Ectodermal cell (in vitro differentiated cells): ENCODE data around the gene INPP5E. TPM values are rescaled to one million over a fixed set of nuclear protein-coding genes. Genes with fewer than 3 reads are reported as not detected.

Source experiments
- H3K27ac ChIP-seq: 2 replicates; pipeline ENCODE4 v1.7.0; 2013; ENCODE audit warnings: mild to moderate bottlenecking, low read depth, low read length; ENCODE audit not compliant: insufficient read depth, poor library complexity, severe bottlenecking
- H3K27me3 ChIP-seq: 2 replicates; pipeline ENCODE4 v1.7.0; 2013; ENCODE audit warnings: mild to moderate bottlenecking, low read length; ENCODE audit not compliant: insufficient read depth, control insufficient read depth, poor library complexity, severe bottlenecking
- H3K36me3 ChIP-seq: one replicate; pipeline ENCODE4 v1.7.0; 2013; ENCODE audit warnings: low read length; ENCODE audit not compliant: control insufficient read depth, insufficient read depth
- H3K4me1 ChIP-seq: one replicate; pipeline ENCODE4 v1.7.0; 2013; ENCODE audit warnings: low read length; ENCODE audit not compliant: control insufficient read depth, insufficient read depth
- H3K4me3 ChIP-seq: 2 replicates; pipeline ENCODE4 v1.7.0; 2013; ENCODE audit warnings: low read depth, low read length, control low read depth; ENCODE audit not compliant: insufficient read depth
- H3K9me3 ChIP-seq: 2 replicates; pipeline ENCODE4 v1.7.0; 2013; ENCODE audit warnings: mild to moderate bottlenecking, low read length, moderate library complexity; ENCODE audit not compliant: control insufficient read depth
- WGBS, 2 experiments: methylation state at CpG; one replicate each; pipeline ENCODE4 v1.1.7; 2013; ENCODE audit warnings: missing lambda C conversion rate in 2 of 2; 5-methylcytosine and 5-hydroxymethylcytosine counted together
- polyA plus RNA-seq, 4 experiments: library from polyadenylated mRNA; stranded (reverse); fragments of 50-300 nt; gene quantifications; one replicate each; pipeline ENCODE4 v1.2.3, GENCODE V29; 2013

Gene INPP5E, protein sequence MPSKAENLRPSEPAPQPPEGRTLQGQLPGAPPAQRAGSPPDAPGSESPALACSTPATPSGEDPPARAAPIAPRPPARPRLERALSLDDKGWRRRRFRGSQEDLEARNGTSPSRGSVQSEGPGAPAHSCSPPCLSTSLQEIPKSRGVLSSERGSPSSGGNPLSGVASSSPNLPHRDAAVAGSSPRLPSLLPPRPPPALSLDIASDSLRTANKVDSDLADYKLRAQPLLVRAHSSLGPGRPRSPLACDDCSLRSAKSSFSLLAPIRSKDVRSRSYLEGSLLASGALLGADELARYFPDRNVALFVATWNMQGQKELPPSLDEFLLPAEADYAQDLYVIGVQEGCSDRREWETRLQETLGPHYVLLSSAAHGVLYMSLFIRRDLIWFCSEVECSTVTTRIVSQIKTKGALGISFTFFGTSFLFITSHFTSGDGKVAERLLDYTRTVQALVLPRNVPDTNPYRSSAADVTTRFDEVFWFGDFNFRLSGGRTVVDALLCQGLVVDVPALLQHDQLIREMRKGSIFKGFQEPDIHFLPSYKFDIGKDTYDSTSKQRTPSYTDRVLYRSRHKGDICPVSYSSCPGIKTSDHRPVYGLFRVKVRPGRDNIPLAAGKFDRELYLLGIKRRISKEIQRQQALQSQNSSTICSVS
- polyA plus RNA-seq (2013, experiment 1 of 4) = 22.8 TPM
- 19.1 TPM for polyA plus RNA-seq (2013, experiment 2 of 4)
- 20.5 TPM for polyA plus RNA-seq (2013, experiment 3 of 4)
- polyA plus RNA-seq (2013, experiment 4 of 4) = 23.1 TPM

DNA sequence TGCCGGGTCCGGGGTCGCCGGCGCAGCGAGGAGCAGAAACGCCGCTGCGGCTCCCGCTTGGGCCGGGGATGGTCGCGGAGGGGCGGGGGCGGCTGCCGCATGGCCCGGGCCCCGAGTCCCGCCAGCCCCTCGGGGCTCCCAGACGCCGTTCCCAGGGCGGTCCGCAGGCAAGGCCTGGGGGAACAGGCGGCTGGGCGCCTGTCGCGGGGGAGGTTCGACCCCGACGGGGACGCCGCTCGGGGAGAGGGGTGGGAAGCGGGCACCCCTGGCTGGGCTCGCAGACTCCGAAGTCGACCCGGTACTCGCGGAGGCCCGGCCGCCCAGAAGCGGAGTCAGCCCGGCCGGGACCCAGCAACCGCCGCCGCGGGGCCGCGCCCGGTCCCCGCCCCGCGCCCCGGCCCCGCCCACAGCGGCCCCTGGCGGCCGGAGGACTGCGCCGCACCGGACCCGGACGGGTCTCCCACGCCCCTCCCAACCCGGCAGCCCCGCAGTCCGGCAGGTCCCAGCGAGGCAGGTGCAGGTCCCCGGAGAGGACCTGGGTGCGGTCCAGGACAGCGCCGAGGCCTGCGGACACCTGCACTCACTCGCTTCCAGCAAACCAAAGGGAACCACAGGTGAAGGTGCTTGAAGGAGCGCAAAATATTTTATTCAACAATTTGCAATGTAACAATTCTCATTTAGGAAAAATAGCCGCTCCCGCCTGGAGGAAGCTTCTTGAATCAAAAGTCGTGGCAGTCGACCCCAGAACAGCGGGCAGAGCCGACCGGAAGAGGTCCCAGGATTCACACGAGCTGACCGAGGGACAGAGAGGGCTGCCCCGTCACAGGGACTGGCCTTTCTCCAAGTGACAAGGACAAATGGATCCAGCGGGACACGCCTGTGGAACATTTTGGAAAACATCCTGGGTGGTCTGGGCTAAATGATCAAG lies at the start of gene INPP5E:
TSS of gene INPP5E (minus strand) at position 365 of the 928 bp plus-strand sequence. CDS start 426 bp downstream, outside the sequence.
- H3K27me3 ChIP-seq = no peaks in the 10 kb centered on the region
- peaks cover 8% of the 10 kb centered on the region for H3K4me1 ChIP-seq
- WGBS, 2 experiments = 13% methylated on average over 90 of the region's 90 CpGs
- H3K36me3 ChIP-seq = peaks cover 9% of the 10 kb centered on the region
- H3K4me3 ChIP-seq = peak within 1 kb of the TSS; percentile 86
- H3K9me3 ChIP-seq = no peaks in the 10 kb centered on the region
- H3K27ac ChIP-seq = peak within 1 kb of the TSS; percentile 55

DNA sequence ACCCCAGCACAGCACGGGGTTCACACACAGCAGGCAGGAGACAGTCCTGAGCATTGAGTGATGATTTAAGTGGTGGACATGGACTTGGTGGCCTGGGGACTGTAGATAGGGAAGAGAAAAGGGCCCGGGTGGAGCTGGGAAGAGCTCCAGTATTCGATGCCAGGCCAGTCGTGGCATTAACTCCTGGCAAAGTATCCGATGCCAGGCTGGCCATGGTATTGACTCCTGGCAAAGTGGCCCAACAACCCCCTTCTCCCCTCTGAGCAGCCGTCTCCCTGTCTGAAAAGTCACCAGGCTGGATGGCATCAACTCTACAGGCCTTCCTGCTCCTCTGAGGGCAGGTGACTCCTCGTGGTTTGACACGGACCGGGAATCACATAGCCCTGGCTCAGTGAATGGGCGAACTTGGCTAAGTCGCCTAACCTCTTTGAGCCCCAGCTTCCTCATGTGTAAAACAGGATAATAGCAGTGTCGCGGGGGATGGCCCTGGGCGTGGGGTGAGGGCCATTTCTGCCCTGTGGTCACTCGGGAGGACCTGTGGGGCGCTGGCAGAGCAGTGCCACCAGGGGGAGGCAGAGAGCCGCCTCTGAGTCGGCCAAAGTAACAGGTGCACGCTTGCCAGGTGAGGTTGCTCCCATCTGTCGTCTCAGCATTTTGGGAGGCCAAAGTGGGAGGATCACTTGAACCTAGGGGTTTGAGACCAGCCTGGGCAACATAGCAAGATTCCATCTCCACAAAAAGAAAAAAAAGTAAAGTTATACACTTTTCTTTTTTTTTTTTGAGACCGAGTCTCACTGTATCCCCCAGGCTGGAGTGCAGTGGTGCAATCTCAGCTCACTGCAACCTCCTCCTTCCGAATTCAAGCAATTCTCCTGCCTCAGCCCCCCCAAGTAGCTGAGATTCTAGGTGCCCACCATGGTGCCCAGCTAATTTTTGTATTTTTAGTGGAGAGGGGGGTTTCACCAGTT lies 48.9 kb upstream of the INPP5E start:
- no peaks in the 10 kb centered on the region for H3K36me3 ChIP-seq
- H3K27me3 ChIP-seq = no peaks in the 10 kb centered on the region
- H3K27ac ChIP-seq = no peak overlapping the region
- no peaks in the 10 kb centered on the region for H3K9me3 ChIP-seq
- 44 to 46% methylated on average over 22 of the region's 22 CpGs for WGBS, 2 experiments
- H3K4me1 ChIP-seq = peaks cover 14% of the 10 kb centered on the region
- H3K4me3 ChIP-seq = no peak overlapping the region

DNA sequence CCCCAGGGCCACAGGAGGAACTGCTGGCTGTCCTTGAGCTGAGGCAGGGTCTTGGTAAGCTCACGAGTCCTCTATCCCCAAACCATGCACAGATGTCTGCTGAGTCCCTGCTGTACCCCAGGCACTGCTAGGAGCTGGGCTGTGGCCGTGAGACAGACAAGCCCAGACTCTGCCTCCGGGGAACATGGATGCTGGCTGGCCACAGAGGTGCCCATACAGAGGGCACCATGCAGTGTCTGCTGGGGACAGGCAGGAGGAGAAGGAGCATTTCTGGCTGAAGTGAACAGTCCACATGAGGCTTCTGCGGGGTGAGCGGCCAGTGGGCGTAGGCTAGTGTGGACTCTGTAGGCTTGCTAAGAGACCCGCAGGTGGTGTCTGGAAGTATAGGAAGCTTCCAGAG lies 48.0 kb upstream of the INPP5E start:
- no peaks in the 10 kb centered on the region for H3K36me3 ChIP-seq
- WGBS, 2 experiments = 91 to 92% methylated on average over 7 of the region's 7 CpGs
- no peak overlapping the region for H3K27ac ChIP-seq
- H3K4me3 ChIP-seq = no peak overlapping the region
- H3K27me3 ChIP-seq = no peaks in the 10 kb centered on the region
- H3K9me3 ChIP-seq = no peaks in the 10 kb centered on the region
- H3K4me1 ChIP-seq = peaks cover 6% of the 10 kb centered on the region

DNA sequence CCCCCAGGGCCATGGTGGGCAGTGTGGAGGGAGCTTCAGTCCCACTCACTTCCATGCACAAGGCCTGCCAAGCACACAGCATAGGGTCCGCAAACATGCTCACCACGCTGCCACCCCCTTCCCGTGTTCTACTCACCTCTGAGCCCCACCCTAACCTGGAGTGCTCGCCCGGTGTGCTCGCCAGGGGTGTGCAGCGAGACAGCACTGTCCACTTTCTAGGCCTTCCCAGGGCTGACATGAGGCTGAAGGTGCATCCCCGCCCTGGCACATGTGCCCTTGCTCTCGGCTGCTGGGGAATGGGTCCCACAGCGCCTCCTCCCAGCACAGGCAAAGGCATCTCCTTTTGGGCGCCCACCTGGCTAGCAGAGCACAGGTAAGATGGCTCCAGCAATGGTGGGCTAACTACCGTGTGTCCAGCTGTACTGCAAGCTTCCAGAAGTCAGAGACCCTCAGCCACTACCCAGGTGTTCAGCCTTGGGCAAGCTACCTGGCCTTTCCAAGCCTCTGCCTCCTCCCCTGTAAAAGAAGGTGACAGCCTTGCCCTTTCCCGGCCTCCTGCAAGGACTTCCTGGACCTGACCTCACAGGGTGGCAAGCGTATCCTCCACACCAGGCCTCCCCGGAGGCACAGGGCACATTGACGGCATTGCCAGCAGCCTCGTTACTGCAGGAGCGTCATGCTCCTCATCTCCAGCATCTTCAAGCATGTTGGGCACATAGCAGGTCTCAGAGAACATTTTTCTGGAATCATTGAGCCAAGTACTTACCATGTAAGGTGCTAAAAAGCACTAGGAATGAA lies 47.4 kb upstream of the INPP5E start:
- 92 to 94% methylated on average over 18 of the region's 18 CpGs for WGBS, 2 experiments
- no peaks in the 10 kb centered on the region for H3K36me3 ChIP-seq
- H3K27ac ChIP-seq = no peak overlapping the region
- no peaks in the 10 kb centered on the region for H3K9me3 ChIP-seq
- peaks cover 5% of the 10 kb centered on the region for H3K4me1 ChIP-seq
- no peak overlapping the region for H3K4me3 ChIP-seq
- H3K27me3 ChIP-seq = no peaks in the 10 kb centered on the region

DNA sequence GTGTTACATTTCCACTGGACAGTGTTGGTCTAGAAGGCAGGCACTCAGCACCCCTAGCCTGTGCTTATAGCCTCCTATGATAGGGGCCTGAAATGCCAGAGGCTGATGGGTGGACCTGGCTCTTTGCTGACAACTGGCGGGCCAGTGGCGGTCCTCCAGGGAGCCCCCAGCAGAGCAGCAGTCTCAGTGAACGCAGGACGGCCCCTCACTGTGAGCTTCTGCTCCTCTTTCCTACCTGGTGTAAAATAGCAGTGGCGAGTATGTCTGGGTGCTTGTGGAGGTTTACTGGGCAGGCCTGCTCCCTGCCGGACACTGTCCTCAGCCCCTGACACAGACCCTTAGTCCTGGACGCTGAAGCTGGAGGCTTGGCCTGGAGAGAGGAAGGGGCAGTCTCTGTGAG lies 46.5 kb upstream of the INPP5E start:
- Histone ChIP-seq H3K4me1 (peaks cover 11% of the 10 kb centered on the region), H3K36me3 (no peaks in the 10 kb centered on the region), H3K9me3 (no peaks in the 10 kb centered on the region), H3K27me3 (no peaks in the 10 kb centered on the region), H3K27ac (no peak overlapping the region), H3K4me3 (no peak overlapping the region)
- 94 to 95% methylated on average over 7 of the region's 7 CpGs for WGBS, 2 experiments

DNA sequence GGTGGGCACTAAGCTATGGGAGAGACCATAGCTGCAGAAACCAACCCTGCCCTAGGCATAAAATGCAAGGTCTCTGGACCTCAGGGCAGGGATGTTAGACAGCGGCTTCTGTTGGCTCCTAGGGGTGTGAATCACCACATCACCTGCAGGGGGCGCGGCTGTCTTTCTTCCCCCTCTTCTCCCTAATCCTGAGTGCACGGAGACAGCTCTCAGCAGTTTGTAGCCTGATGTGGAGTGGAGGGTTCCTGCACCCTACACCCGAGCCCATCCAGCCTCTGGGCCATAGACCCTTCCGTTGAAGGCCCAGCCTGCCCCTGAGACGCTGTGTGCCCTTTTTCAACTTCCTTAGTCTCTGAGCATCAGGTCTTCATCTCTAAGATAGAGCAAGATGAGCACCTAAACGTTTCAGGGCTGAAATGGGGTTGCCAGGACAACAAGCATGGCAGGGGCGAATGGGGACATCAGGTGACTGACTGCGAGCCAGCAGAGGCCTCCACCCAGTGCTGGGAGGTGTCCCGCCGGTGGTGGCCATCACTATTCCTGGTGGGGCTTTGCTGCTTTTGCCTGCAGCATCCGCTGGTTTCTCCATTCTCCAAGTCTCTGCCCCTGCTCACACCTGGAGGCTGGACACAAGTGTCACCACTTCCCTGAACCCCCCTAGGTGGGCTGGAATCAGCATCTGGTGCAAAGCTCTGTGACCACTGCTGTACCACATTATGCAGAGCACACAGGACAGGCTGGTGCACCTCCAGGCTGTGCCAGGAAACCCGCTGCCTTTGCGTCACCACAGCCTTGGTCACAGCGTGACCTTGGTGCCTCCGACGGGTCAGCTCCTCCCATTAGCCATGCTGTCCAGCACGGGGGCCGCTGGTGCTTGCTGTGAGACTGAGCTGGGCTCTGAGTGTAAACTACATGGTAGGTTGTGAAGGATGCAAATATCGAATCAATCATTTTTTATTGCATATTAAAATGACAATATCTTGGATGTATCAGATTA lies 45.7 kb upstream of the INPP5E start:
- no peak overlapping the region for H3K27ac ChIP-seq
- H3K27me3 ChIP-seq = no peaks in the 10 kb centered on the region
- 55 to 60% methylated on average over 20 to 21 of the region's 21 CpGs for WGBS, 2 experiments
- peaks cover 11% of the 10 kb centered on the region for H3K4me1 ChIP-seq
- H3K9me3 ChIP-seq = no peaks in the 10 kb centered on the region
- no peaks in the 10 kb centered on the region for H3K36me3 ChIP-seq
- no peak overlapping the region for H3K4me3 ChIP-seq

DNA sequence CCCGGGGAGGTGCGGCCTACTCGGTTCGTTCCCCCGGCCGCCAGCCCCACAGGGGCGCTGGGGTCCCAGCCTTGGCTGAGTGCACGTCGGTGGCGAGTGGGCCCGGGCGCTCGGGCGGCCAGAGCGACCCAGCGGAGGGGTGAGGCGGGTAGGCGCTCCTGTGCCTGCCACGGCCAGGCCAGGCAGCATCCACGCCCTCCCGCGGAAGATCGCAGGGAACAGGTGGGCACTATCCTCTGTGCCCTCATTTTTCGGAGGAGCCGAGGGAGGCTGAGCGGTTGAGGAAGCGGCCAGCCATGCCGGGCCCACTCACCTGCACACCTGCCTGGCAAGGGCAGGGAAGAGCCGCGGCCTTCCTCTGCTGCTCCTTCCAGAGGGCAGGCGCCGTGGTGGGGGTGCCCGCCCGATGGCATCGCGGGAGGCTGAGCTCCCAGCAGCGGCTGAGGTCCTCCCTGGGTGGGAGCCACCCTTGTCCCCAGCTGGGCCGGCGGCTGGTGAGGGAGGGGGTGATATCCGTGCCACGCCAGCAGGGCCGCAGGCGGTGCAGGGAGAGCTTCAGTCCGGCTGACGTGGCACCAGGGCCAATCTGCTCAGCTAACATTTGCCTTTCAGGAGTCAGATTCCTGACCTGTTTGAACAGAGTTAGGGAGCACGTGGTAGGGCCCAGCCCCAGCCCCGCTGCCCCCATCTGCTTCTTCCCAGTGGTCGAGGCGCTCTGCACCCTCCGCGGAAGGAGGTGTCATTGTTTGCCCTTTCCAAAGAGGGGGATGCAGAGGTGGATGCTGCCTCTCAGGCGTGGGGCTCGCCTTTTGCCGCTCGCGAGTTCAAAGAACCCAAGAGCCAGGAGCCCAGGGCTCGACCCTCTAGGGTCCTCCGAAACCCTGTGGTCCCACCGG lies 44.8 kb upstream of the INPP5E start:
- H3K4me3 ChIP-seq = peak overlapping the region; percentile 69
- no peaks in the 10 kb centered on the region for H3K27me3 ChIP-seq
- no peaks in the 10 kb centered on the region for H3K36me3 ChIP-seq
- H3K27ac ChIP-seq = peak overlapping the region; percentile 100
- H3K9me3 ChIP-seq = no peaks in the 10 kb centered on the region
- H3K4me1 ChIP-seq = peaks cover 11% of the 10 kb centered on the region
- 64 to 65% methylated on average over 59 of the region's 59 CpGs for WGBS, 2 experiments
